GM20000 (cell line): ENCODE results near the gene MMRN1.

Source experiments
- DNase-seq: peaks from one replicate; pipeline ENCODE4 v3.0.0; 2012; ENCODE audit warnings: low spot score
- CTCF ChIP-seq: IDR thresholded peaks from 2 replicates; pipeline ENCODE4 v1.5.1; 2012; ENCODE audit warnings: mild to moderate bottlenecking, control low read depth; ENCODE audit errors: extremely low read depth, missing control alignments

The MMRN1 gene

GRCh38 chr4:89957046-89957926 lies 62.6 kb downstream of the MMRN1 start:
- TF ChIP-seq CTCF: no peak
- DNase-seq: no peak

- no peak for TF ChIP-seq CTCF
- DNase-seq: no peak
These were observed 87.2 kb downstream of the MMRN1 start for GRCh38 chr4:89981789-89982334.

- DNase-seq: no peak
- TF ChIP-seq CTCF: no peak
These were observed 93.6 kb downstream of the MMRN1 start for GRCh38 chr4:89988268-89988667.

GRCh38 chr4:89992744-89993143 lies 98.1 kb downstream of the MMRN1 start:
- no peak for TF ChIP-seq CTCF
- DNase-seq: no peak

- no peak for DNase-seq
- no peak for TF ChIP-seq CTCF
These were observed 99.7 kb downstream of the MMRN1 start for GRCh38 chr4:89994176-89994873.

GRCh38 chr4:89995006-89995405 lies 100.4 kb downstream of the MMRN1 start:
- no peak for DNase-seq
- TF ChIP-seq CTCF: no peak

GRCh38 chr4:89995814-89996213 lies 101.2 kb downstream of the MMRN1 start:
- TF ChIP-seq CTCF: no peak
- no peak for DNase-seq
